ENCODE data around the gene DHCR24. TPM values are rescaled to one million over a fixed set of nuclear protein-coding genes. Genes with fewer than 3 reads are reported as not detected.

The DHCR24 gene
- total RNA-seq, 2 donors from 2014 or later = 243 to 340 TPM

DNA sequence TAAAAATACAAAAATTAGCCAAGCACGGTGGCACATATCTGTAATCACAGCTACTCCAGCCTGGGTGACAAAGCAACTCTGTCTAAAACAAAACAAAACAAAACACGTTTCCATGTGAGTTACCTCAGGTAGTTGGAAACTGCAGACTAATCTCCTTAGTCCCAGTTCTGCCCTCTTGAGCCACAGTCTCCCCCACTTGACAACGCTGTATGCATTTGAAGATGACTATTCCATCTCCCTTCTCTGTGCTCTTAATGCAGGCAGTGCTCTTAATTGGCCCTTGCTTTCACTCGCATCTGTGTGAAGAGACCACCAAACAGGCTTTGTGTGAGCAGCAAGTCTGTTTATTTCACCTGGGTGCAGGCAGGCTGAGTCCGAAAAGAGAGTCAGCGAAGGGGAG lies 19.6 kb upstream of the DHCR24 start:
- Histone ChIP-seq H3K27ac (ENCODE audit: low read depth, low read length) (no peak overlapping the region), H3K4me3 (ENCODE audit: low read length) (no peak overlapping the region), H3K9ac (ENCODE audit: extremely low read depth, low read length, poor library complexity, severe bottlenecking) (no peak overlapping the region), H3K4me1 (ENCODE audit: control insufficient read depth, insufficient read depth, low read length) (peaks cover 9% of the 10 kb centered on the region), H3K9me3 (ENCODE audit: control insufficient read depth, low read length) (peaks cover 10% of the 10 kb centered on the region), H3K27me3 (ENCODE audit: control insufficient read depth, insufficient read depth, low read length, poor library complexity, severe bottlenecking) (no peaks in the 10 kb centered on the region), H3K36me3 (ENCODE audit: control insufficient read depth, insufficient read depth, low read length) (no peaks in the 10 kb centered on the region)
- no peaks in the 10 kb centered on the region for H3K27me3 Mint-ChIP-seq (ENCODE audit: insufficient read depth)
- H3K4me1 Mint-ChIP-seq = peaks cover 26% of the 10 kb centered on the region
- no peak overlapping the region for H3K27ac Mint-ChIP-seq
- peaks cover 9% of the 10 kb centered on the region for H3K36me3 Mint-ChIP-seq (ENCODE audit: low read depth)
- no peak for TF ChIP-seq CTCF (conservative IDR thresholded peaks at IDR 0.05)
- peaks cover 28% of the 10 kb centered on the region for H3K9me3 Mint-ChIP-seq
- H3K4me3 Mint-ChIP-seq = no peak overlapping the region
- peak; percentile 64 for DNase-seq
- WGBS, 2 experiments (ENCODE audit: insufficient coverage in 1 of 2, insufficient read length in 1 of 2) = 84 to 87% methylated on average over 3 to 6 of the region's 6 CpGs

DNA sequence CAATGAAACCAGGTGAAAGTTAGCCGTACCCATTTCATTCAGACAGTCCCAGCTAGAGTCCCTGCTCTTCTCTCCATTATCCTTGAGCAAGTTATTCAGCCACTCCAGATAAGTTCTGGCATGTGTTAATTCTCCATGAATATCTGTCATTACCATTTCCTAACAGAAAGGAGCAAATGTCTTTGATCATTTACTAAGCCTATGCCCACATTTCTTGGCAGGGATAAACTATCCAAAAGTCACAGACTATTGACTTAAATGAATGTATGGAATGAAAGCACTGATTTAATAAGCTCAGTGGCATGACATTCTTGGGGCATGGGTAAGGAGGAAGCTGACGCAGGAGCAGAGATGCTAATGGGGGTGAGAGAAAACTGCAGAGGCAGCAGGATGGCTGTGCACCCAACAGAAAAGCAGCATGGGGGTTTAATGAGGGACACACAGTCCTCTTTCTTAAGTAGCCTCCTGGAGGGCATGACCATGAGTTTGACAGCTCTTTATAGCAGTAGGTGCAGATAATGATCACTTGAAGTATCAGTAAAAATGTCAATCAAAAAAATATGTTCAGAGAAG lies 17.6 kb upstream of the DHCR24 start:
- Mint-ChIP-seq H3K4me3 (no peak overlapping the region), H3K27me3 (ENCODE audit: insufficient read depth) (no peaks in the 10 kb centered on the region), H3K4me1 (peaks cover 46% of the 10 kb centered on the region), H3K36me3 (ENCODE audit: low read depth) (peaks cover 9% of the 10 kb centered on the region), H3K9me3 (peaks cover 28% of the 10 kb centered on the region), H3K27ac (no peak overlapping the region)
- H3K27ac ChIP-seq (ENCODE audit: low read depth, low read length) = no peak overlapping the region
- H3K4me1 ChIP-seq (ENCODE audit: control insufficient read depth, insufficient read depth, low read length) = peaks cover 9% of the 10 kb centered on the region
- WGBS, 2 experiments (ENCODE audit: insufficient coverage in 1 of 2, insufficient read length in 1 of 2) = 38 to 61% methylated on average over 2 of the region's 2 CpGs
- no peaks in the 10 kb centered on the region for H3K27me3 ChIP-seq (ENCODE audit: control insufficient read depth, insufficient read depth, low read length, poor library complexity, severe bottlenecking)
- peak overlapping the region; percentile 52 for H3K4me3 ChIP-seq (ENCODE audit: low read length)
- H3K36me3 ChIP-seq (ENCODE audit: control insufficient read depth, insufficient read depth, low read length) = no peaks in the 10 kb centered on the region
- H3K9ac ChIP-seq (ENCODE audit: extremely low read depth, low read length, poor library complexity, severe bottlenecking) = no peak overlapping the region
- H3K9me3 ChIP-seq (ENCODE audit: control insufficient read depth, low read length) = peaks cover 10% of the 10 kb centered on the region
- TF ChIP-seq CTCF (conservative IDR thresholded peaks at IDR 0.05) = no peak
- DNase-seq = no peak

DNA sequence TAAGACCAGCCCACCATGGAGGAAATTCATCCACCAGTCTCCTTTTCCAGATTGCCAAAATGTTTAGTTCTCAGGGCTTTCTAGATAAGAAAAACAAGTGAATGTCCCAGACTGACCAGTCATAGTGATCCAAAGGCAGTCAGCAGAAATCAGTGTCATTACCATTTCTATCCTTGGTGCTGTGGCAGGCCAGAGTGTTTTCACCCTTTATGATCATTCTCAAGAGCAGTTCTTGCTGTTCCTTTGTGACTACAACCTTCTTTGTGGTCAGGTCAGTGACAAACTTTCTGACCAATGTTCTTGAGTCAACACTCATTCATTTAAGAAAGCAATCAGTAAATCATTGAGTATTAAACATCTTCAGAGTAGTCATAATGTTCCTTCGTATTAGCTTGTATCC lies 7.3 kb upstream of the DHCR24 start:
- WGBS, 2 experiments (ENCODE audit: insufficient coverage in 1 of 2, insufficient read length in 1 of 2) = 100% methylated on average over 1 of the region's 1 CpG; no CpG with 5 or more reads in 1 of the 2 experiments
- Mint-ChIP-seq H3K36me3 (ENCODE audit: low read depth) (peaks cover 2% of the 10 kb centered on the region), H3K4me1 (peaks cover 22% of the 10 kb centered on the region), H3K9me3 (no peaks in the 10 kb centered on the region), H3K27ac (no peak overlapping the region), H3K27me3 (ENCODE audit: insufficient read depth) (no peaks in the 10 kb centered on the region), H3K4me3 (no peak overlapping the region)
- Histone ChIP-seq H3K4me1 (ENCODE audit: control insufficient read depth, insufficient read depth, low read length) (no peaks in the 10 kb centered on the region), H3K27me3 (ENCODE audit: control insufficient read depth, insufficient read depth, low read length, poor library complexity, severe bottlenecking) (no peaks in the 10 kb centered on the region), H3K27ac (ENCODE audit: low read depth, low read length) (no peak overlapping the region), H3K9ac (ENCODE audit: extremely low read depth, low read length, poor library complexity, severe bottlenecking) (no peak overlapping the region), H3K4me3 (ENCODE audit: low read length) (no peak overlapping the region), H3K9me3 (ENCODE audit: control insufficient read depth, low read length) (no peaks in the 10 kb centered on the region), H3K36me3 (ENCODE audit: control insufficient read depth, insufficient read depth, low read length) (no peaks in the 10 kb centered on the region)
- TF ChIP-seq CTCF (conservative IDR thresholded peaks at IDR 0.05) = no peak
- no peak for DNase-seq

All from endodermal cell (in vitro differentiated cells).